Prostate gland (tissue), 2 donors: ENCODE data around the gene BCAP31. TPM values are rescaled to one million over a fixed set of nuclear protein-coding genes. Genes with fewer than 3 reads are reported as not detected.
A peak's percentile ranks its signal among the peaks of the same experiment; 100 is the strongest.

Source experiments
- DNase-seq: peaks from one replicate; pipeline ENCODE4 v3.0.0-alpha.2; 2019; ENCODE audit warnings: low spot score
- H3K27ac ChIP-seq, 2 donors: fragments of 200-600 bp; sonication (generic); 2 replicates each; pipeline ENCODE4 v1.5.1; 2017 to 2019
- H3K27me3 ChIP-seq: fragments of 200-600 bp; sonication (generic); replicated peaks from 2 replicates; pipeline ENCODE4 v1.5.1; 2019; ENCODE audit not compliant: insufficient read depth
- H3K36me3 ChIP-seq, 2 donors: fragments of 200-600 bp; sonication (generic); 1 replicate in 1 of 2; 2 replicates in 1 of 2; pipeline versions ENCODE4 v1.5.1 to v1.8.1; 2017 to 2019
- H3K4me1 ChIP-seq: fragments of 200-600 bp; sonication (generic); replicated peaks from 2 replicates; pipeline ENCODE4 v1.5.1; 2019
- H3K4me3 ChIP-seq, 2 donors: fragments of 200-600 bp; sonication (generic); 2 replicates each; pipeline ENCODE4 v1.5.1; 2017 to 2019
- H3K9me3 ChIP-seq: fragments of 200-600 bp; sonication (generic); 2 replicates; pipeline ENCODE4 v1.5.1; 2017
- CTCF ChIP-seq, 4 experiments: fragments of 200-600 bp in 2 of 4; fragments of 450-650 bp in 2 of 4; sonication (generic) in 2 of 4; IDR thresholded peaks; 1 replicate in 3 of 4; 2 replicates in 1 of 4; pipeline ENCODE4 v1.5.1; 2016 to 2019; ENCODE audit warnings: antibody characterized with exemption in 4 of 4, mild to moderate bottlenecking in 2 of 4, moderate library complexity in 2 of 4
- POLR2A ChIP-seq: fragments of 450-650 bp; IDR thresholded peaks from one replicate; pipeline ENCODE4 v1.6.1; 2016; ENCODE audit warnings: antibody characterized with exemption, mild to moderate bottlenecking
- POLR2AphosphoS5 ChIP-seq: sonication (generic); formaldehyde crosslinking; IDR thresholded peaks from one replicate; pipeline ENCODE4 v1.6.1; 2017; ENCODE audit warnings: antibody characterized with exemption
- WGBS: methylation state at CpG from one replicate; pipeline ENCODE4 v1.1.5; 2018; 5-methylcytosine and 5-hydroxymethylcytosine counted together
- intact Hi-C: fragments of 100-400 bp; cut with DNase I; formaldehyde crosslinking; loops from one replicate; pipeline ENCODE4 v1.14.2; 2022
- total RNA-seq, 2 donors: library from RNA; depleted of rRNA; stranded (reverse); fragments of >200 nt; gene quantifications; one replicate each; pipeline ENCODE4 v1.1.0, GENCODE V29; 2016

BCAP31 gene
- total RNA-seq, 2 donors from 2014 or later, result 144 to 244 TPM

- TF ChIP-seq POLR2A (no peak), POLR2AphosphoS5 (no peak), CTCF (IDR thresholded peaks at IDR 0.05) (no peak)
- intact Hi-C loops, result no loop called here
- no peak for DNase-seq
- WGBS, result 21% methylated on average over 12 of the region's 35 CpGs
- H3K4me3 ChIP-seq, result no peak overlapping the region
- H3K36me3 ChIP-seq, result no peaks in the 10 kb centered on the region
- no peaks in the 10 kb centered on the region for H3K9me3 ChIP-seq
- peak overlapping the region; percentile 55 to 76 for H3K27ac ChIP-seq
- no peaks in the 10 kb centered on the region for H3K27me3 ChIP-seq
- H3K4me1 ChIP-seq, result no peaks in the 10 kb centered on the region
Measured at GRCh38 chrX:153726286-153727122, 2.3 kb upstream of the BCAP31 start.

- 86% methylated on average over 15 of the region's 35 CpGs for WGBS
- no peak overlapping the region for H3K4me3 ChIP-seq
- no peaks in the 10 kb centered on the region for H3K4me1 ChIP-seq
- intact Hi-C loops, result no loop called here
- no peaks in the 10 kb centered on the region for H3K9me3 ChIP-seq
- no peaks in the 10 kb centered on the region for H3K36me3 ChIP-seq
- H3K27ac ChIP-seq, result peak overlapping the region; percentile 55 to 76
- no peaks in the 10 kb centered on the region for H3K27me3 ChIP-seq
- no peak for DNase-seq
- TF ChIP-seq POLR2AphosphoS5, result no peak
- no peak for TF ChIP-seq CTCF (IDR thresholded peaks at IDR 0.05)
- TF ChIP-seq POLR2A, result no peak
Measured at GRCh38 chrX:153725832-153726285, 1.7 kb upstream of the BCAP31 start.

- WGBS, result 60% methylated on average over 35 of the region's 55 CpGs
- no peak for DNase-seq
- intact Hi-C loops, result no loop called here
Measured at GRCh38 chrX:153725039-153725831, 1.0 kb upstream of the BCAP31 start.

GRCh38 chrX:153723351-153724251, 586 bp downstream of the BCAP31 start:
- Histone ChIP-seq H3K4me3 (peak overlapping the region; percentile 58 to 63), H3K9me3 (no peaks in the 10 kb centered on the region), H3K4me1 (no peaks in the 10 kb centered on the region), H3K27me3 (no peaks in the 10 kb centered on the region), H3K27ac (peak overlapping the region; percentile 84 to 88), H3K36me3 (no peaks in the 10 kb centered on the region)
- TF ChIP-seq POLR2AphosphoS5 (no peak), CTCF (IDR thresholded peaks at IDR 0.05) (peak in 1 of 4 experiments; percentile 9), POLR2A (no peak)
- WGBS, result under 1% methylated on average over 28 of the region's 78 CpGs
- DNase-seq, result peak; percentile 12
- intact Hi-C loops, result no loop called here

More at GRCh38 chrX:153725039-153725831, 1.0 kb upstream of the BCAP31 start:
- no peak for TF ChIP-seq CTCF (IDR thresholded peaks at IDR 0.05)
- TF ChIP-seq POLR2A, result no peak
- TF ChIP-seq POLR2AphosphoS5, result no peak
- Histone ChIP-seq H3K9me3 (no peaks in the 10 kb centered on the region), H3K27me3 (no peaks in the 10 kb centered on the region), H3K4me3 (peak overlapping the region; percentile 58 to 63), H3K4me1 (no peaks in the 10 kb centered on the region), H3K36me3 (no peaks in the 10 kb centered on the region), H3K27ac (peak overlapping the region; percentile 84 to 88)
